ENCODE results near the gene SDHAF1.

- TF ChIP-seq CTCF (IDR thresholded peaks at IDR 0.05): no peak
- TF ChIP-seq POLR2A (IDR thresholded peaks at IDR 0.05): no peak
Observed at GRCh38 chr19:35988824-35989223, 6.2 kb upstream of the SDHAF1 start.
